DOHH2 (cell line): ENCODE data around the gene LRRC58.

Experiments
- CTCF ChIP-seq: fragments of 200-600 bp; sonication (generic); IDR thresholded peaks from one replicate; pipeline ENCODE4 v1.5.1; 2014; ENCODE audit warnings: antibody characterized with exemption, mild to moderate bottlenecking, low read depth, low read length; ENCODE audit not compliant: poor library complexity, severe bottlenecking
- EZH2phosphoT487 ChIP-seq: fragments of 200-600 bp; sonication (generic); IDR thresholded peaks from 2 replicates; pipeline ENCODE4 v1.6.1; 2017; ENCODE audit warnings: borderline replicate concordance, mild to moderate bottlenecking, antibody characterized with exemption, low read length, moderate library complexity, mixed read lengths

- TF ChIP-seq CTCF (no peak), EZH2phosphoT487 (no peak)
Measured at GRCh38 chr3:120349855-120350125, 636 bp upstream of the LRRC58 start.
